Pancreas (tissue), 10 donors: Measurements from ENCODE around the gene NTMT1. TPM values are rescaled to one million over a fixed set of nuclear protein-coding genes. Genes with fewer than 3 reads are reported as not detected.

ENCODE experiments used
- ATAC-seq, 4 donors: fragments of 200-7000 bp; cut with Tn5 transposase; one replicate each; pipeline versions ENCODE4 v1.8.0 to v1.9.1; 2020; ENCODE audit warnings: mild to moderate bottlenecking in 4 of 4, moderate library complexity in 4 of 4
- DNase-seq, 6 donors: peaks; one replicate each; pipeline ENCODE4 v3.0.0-alpha.2; 2020
- FAIRE-seq: peaks from 2 replicates; lab custom pipeline; 2012; peaks lifted over from hg19 to GRCh38; lab: Jason Lieb, UNC
- H3K27ac ChIP-seq, 4 donors: fragments of 200-600 bp; sonication (generic); 1 replicate in 3 of 4; 2 replicates in 1 of 4; pipeline versions ENCODE4 v1.5.0 to v1.8.0; 2020
- H3K27me3 ChIP-seq, 4 donors: fragments of 200-600 bp; one replicate each; pipeline ENCODE4 v1.8.0; 2021
- H3K36me3 ChIP-seq, 3 donors: fragments of 200-600 bp; sonication (generic) in 1 of 3; one replicate each; pipeline versions ENCODE4 v1.5.0 to v1.8.0; 2020 to 2021
- H3K4me1 ChIP-seq, 3 donors: fragments of 200-600 bp; one replicate each; pipeline ENCODE4 v1.8.0; 2021
- H3K4me3 ChIP-seq, 4 donors: fragments of 200-600 bp; sonication (generic) in 2 of 4; one replicate each; pipeline versions ENCODE4 v1.5.0 to v1.8.0; 2020 to 2021
- H3K9me3 ChIP-seq, 4 donors: fragments of 200-600 bp; one replicate each; pipeline ENCODE4 v1.8.0; 2021
- WGBS, 2 donors: extraction: QIAGEN DNeasy Blood & Tissue Kit; methylation state at CpG; one replicate each; pipeline ENCODE4 v1.1.7; 2013; 5-methylcytosine and 5-hydroxymethylcytosine counted together
- intact Hi-C, 3 donors: fragments of 100-400 bp; cut with DNase I; formaldehyde crosslinking; loops; one replicate each; pipeline versions ENCODE4 v1.11.1 to v1.14.2; 2022
- polyA plus RNA-seq, 2 donors: library from polyadenylated mRNA; stranded (reverse); fragments of 200-250 nt; gene quantifications; one replicate each; pipeline ENCODE4 v1.2.3, GENCODE V29; 2013
- total RNA-seq, 6 donors: library from RNA; stranded (reverse); fragmentation: NEBNext Ultra II Directional in 4 of 6; extraction: Animal tissue kit (Norgen Biotek cat#: 25700) in 4 of 6; gene quantifications; one replicate each; pipeline versions ENCODE4 v1.2.1 to v1.2.4, GENCODE V29; 2021 to 2023
- TF ChIP-seq, protein P1 (sequence below), 4 donors: fragments of 200-600 bp; sonication (generic) in 3 of 4; IDR thresholded peaks; one replicate each; pipeline versions ENCODE4 v1.5.0 to v1.8.0; 2021; ENCODE audit warnings: antibody characterized with exemption in 4 of 4
- donor health status: healthy with polysubstance abuse.
- donor health status: DM: no; HTN: no; CAD: no; lungs with moderate emphysema.
- donor health status: DM: no; HTN: no; CAD: no.
- donor health status: control.
- donor health status: control.
- donor health status: Bipolar disorder and iron deficiency.
- donor health status: DM: yes; HTN: yes; CAD: no.
- donor health status: DM: no; HTN: no; CAD: no.
- donor health status: DM: no; HTN: no; CAD: no.
- donor health status: DM: yes; HTN: yes; CAD: no.

The NTMT1 gene
- total and polyA plus RNA-seq, 8 donors = 11.3 to 29.0 (median 17.2) TPM

- DNase-seq (no peak), FAIRE-seq (no peak), ATAC-seq (no peak)
- no peaks in the 10 kb centered on the region for H3K36me3 ChIP-seq
- WGBS, 2 donors = 67 to 75% methylated on average over 4 of the region's 4 CpGs
- intact Hi-C loops = no loop called here
- H3K27me3 ChIP-seq = no peaks in the 10 kb centered on the region
- peaks cover 0 to 3% (median 0%) of the 10 kb centered on the region in 3 donors for H3K4me1 ChIP-seq
- H3K27ac ChIP-seq = no peak overlapping the region
- no peaks in the 10 kb centered on the region for H3K9me3 ChIP-seq
- no peak overlapping the region for H3K4me3 ChIP-seq
- TF ChIP-seq, protein P1, sequence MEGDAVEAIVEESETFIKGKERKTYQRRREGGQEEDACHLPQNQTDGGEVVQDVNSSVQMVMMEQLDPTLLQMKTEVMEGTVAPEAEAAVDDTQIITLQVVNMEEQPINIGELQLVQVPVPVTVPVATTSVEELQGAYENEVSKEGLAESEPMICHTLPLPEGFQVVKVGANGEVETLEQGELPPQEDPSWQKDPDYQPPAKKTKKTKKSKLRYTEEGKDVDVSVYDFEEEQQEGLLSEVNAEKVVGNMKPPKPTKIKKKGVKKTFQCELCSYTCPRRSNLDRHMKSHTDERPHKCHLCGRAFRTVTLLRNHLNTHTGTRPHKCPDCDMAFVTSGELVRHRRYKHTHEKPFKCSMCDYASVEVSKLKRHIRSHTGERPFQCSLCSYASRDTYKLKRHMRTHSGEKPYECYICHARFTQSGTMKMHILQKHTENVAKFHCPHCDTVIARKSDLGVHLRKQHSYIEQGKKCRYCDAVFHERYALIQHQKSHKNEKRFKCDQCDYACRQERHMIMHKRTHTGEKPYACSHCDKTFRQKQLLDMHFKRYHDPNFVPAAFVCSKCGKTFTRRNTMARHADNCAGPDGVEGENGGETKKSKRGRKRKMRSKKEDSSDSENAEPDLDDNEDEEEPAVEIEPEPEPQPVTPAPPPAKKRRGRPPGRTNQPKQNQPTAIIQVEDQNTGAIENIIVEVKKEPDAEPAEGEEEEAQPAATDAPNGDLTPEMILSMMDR (IDR thresholded peaks at IDR 0.05) = no peak
These were observed 44.3 kb upstream of the NTMT1 start for GRCh38 chr9:129581505-129582189.

DNA sequence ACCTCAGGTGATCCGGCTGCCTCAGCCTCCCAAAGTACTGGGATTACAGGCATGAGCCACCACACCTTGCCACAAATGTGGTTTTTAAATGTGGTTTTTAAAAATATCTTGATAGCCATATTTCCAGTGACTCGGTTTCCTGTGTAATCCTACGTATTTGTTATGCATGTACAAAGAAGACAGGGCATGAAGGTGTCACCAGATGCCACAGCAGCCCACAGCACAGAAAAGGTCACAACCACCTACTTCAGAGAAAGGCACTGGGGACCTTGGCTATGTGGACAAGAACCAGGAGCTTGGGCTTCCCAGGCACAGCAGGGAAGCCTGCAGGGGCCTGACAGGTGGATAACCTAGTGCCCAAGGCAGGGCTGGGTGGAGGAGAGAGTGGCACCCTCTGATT is 43.1 kb upstream of the NTMT1 start:
- H3K4me1 ChIP-seq = peaks cover 0 to 3% (median 0%) of the 10 kb centered on the region in 3 donors
- intact Hi-C loops = no loop called here
- ATAC-seq = no peak
- H3K9me3 ChIP-seq = no peaks in the 10 kb centered on the region
- H3K27me3 ChIP-seq = no peaks in the 10 kb centered on the region
- H3K4me3 ChIP-seq = no peak overlapping the region
- DNase-seq = no peak
- 68 to 85% methylated on average over 3 of the region's 3 CpGs for WGBS, 2 donors
- H3K27ac ChIP-seq = no peak overlapping the region
- H3K36me3 ChIP-seq = no peaks in the 10 kb centered on the region
- TF ChIP-seq, protein P1 (IDR thresholded peaks at IDR 0.05) = no peak
- no peak for FAIRE-seq

DNA sequence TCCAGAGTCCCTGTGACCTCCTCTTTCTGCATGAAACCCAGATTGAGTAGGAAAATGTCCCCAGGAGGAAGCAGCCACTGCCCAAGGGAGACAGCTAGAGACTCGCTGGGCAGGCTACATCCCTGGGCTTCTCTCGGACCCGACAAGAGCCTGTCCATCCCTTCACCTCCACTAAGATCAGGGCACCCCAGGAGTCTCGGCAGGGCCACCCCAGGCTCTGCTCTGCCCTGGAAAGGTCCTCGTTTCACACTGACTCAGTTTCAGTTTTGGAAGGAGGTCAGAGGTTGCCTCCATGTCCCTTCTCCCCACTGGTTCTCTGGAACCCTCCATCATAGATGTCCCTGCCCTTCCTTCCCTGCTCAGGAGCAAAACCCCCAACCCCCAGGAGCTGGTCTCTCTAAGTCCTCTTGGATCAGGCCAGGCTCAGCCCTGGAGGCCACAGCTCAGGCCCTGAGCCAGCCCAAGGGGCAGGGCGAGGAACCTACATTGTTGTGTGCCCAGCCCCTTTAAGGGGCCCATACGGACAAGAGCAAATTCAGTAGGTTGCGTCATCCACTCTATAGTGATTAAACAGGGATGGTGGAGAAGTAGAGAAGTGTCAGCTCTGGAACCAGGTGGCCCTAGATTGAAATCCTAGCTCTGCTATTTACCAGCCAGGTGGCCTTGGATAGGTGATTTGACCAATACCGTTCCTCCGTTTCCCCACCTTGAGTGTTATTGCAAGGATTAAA is 42.5 kb upstream of the NTMT1 start:
- TF ChIP-seq, protein P1 (IDR thresholded peaks at IDR 0.05) = no peak
- WGBS, 2 donors = 66 to 74% methylated on average over 10 of the region's 10 CpGs
- intact Hi-C loops = no loop called here
- FAIRE-seq (no peak), ATAC-seq (no peak), DNase-seq (no peak)
- Histone ChIP-seq H3K4me1 (peaks cover 0 to 3% (median 0%) of the 10 kb centered on the region in 3 donors), H3K27me3 (no peaks in the 10 kb centered on the region), H3K9me3 (no peaks in the 10 kb centered on the region), H3K36me3 (no peaks in the 10 kb centered on the region), H3K27ac (no peak overlapping the region), H3K4me3 (no peak overlapping the region)

DNA sequence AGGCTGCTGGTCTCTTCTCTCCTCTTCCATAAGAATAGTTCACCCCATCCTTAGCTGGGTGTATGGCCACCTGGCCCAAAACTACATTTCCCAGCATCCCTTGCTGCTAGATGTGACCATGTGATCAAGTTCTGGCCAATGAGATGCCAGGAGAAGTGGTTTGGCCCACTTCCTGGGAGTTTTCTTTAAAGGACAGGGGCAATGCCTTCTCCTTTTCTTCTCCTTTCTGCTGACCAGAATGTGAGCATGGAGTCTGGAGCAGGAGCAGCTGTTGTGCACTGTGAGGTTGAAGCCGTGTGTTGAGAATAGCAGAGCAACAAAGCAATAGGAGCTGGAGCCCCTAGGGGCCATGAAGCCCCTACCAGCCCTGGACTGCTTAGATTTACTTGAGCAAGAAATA is 41.8 kb upstream of the NTMT1 start:
- H3K9me3 ChIP-seq = no peaks in the 10 kb centered on the region
- H3K27me3 ChIP-seq = no peaks in the 10 kb centered on the region
- DNase-seq (peak in 3 of 6 donors; percentile 65 to 77 (median 69)), FAIRE-seq (no peak), ATAC-seq (peak; percentile 76 to 91 (median 86))
- H3K36me3 ChIP-seq = no peaks in the 10 kb centered on the region
- WGBS, 2 donors = 91 to 100% methylated on average over 1 of the region's 1 CpG
- no peak overlapping the region for H3K27ac ChIP-seq
- intact Hi-C loops = no loop called here
- no peak overlapping the region for H3K4me3 ChIP-seq
- peaks cover 0 to 3% (median 0%) of the 10 kb centered on the region in 3 donors for H3K4me1 ChIP-seq
- TF ChIP-seq, protein P1 (IDR thresholded peaks at IDR 0.05) = no peak

- no peak for ATAC-seq
- H3K27me3 ChIP-seq = no peaks in the 10 kb centered on the region
These were observed 40.6 kb upstream of the NTMT1 start for GRCh38 chr9:129585352-129585751.

More at GRCh38 chr9:129585352-129585751, 40.6 kb upstream of the NTMT1 start:
- no peak for DNase-seq
- Histone ChIP-seq H3K36me3 (no peaks in the 10 kb centered on the region), H3K27ac (no peak overlapping the region), H3K4me1 (peaks cover 0 to 3% (median 0%) of the 10 kb centered on the region in 3 donors), H3K9me3 (no peaks in the 10 kb centered on the region), H3K4me3 (no peak overlapping the region)
- no peak for FAIRE-seq
- TF ChIP-seq, protein P1 (IDR thresholded peaks at IDR 0.05) = no peak
- intact Hi-C loops = no loop called here
- 88 to 93% methylated on average over 1 of the region's 1 CpG for WGBS, 2 donors
